IPS-15b (cell line): ENCODE results near the gene ELL2.

Source experiments
- H3K27me3 ChIP-seq: one replicate; pipeline ENCODE4 v1.6.1; 2013; ENCODE audit warnings: low read length; ENCODE audit not compliant: control insufficient read depth, insufficient read depth
- H3K36me3 ChIP-seq: one replicate; pipeline ENCODE4 v1.6.1; 2013; ENCODE audit warnings: low read length; ENCODE audit not compliant: control insufficient read depth, insufficient read depth
- H3K4me1 ChIP-seq: one replicate; pipeline ENCODE4 v1.6.1; 2013; ENCODE audit warnings: mild to moderate bottlenecking, low read length; ENCODE audit not compliant: control insufficient read depth, insufficient read depth
- H3K4me3 ChIP-seq: one replicate; pipeline ENCODE4 v1.5.1; 2013; ENCODE audit warnings: low read depth, low read length
- H3K9ac ChIP-seq: one replicate; pipeline ENCODE4 v1.6.1; 2013; ENCODE audit warnings: low read depth, mild to moderate bottlenecking, low read length
- H3K9me3 ChIP-seq: one replicate; pipeline ENCODE4 v1.6.1; 2013; ENCODE audit warnings: mild to moderate bottlenecking, low read length; ENCODE audit not compliant: control insufficient read depth, insufficient read depth

The ELL2 gene

DNA sequence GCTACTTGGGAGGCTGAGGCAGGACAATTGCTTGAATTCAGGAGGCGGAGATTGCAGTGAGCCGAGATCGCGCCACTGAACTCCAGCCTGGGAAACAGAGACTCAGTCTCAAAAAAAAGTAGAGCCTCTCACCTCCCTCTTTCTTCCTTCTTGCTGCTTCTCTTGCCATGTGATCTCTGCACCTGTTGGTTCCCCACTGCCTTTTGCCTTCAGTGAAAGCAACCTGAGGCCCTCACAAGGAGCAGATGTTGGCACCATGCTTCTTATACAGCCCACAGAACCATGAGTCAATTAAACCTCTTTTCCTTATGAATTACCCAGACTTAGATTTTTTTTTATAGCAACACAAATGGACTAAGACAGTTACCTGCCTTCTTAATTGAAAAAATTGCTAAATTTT is 93.5 kb downstream of the ELL2 start:
- no peaks in the 10 kb centered on the region for H3K27me3 ChIP-seq
- H3K4me1 ChIP-seq: no peaks in the 10 kb centered on the region

GRCh38 chr5:95866435-95867040 is 95.1 kb downstream of the ELL2 start:
- Histone ChIP-seq H3K9me3 (no peaks in the 10 kb centered on the region), H3K9ac (no peak overlapping the region), H3K27me3 (no peaks in the 10 kb centered on the region), H3K4me1 (no peaks in the 10 kb centered on the region), H3K36me3 (no peaks in the 10 kb centered on the region), H3K4me3 (no peak overlapping the region)

More for the DNA sequence above, 93.5 kb downstream of the ELL2 start:
- no peak overlapping the region for H3K9ac ChIP-seq
- H3K36me3 ChIP-seq: no peaks in the 10 kb centered on the region
- no peaks in the 10 kb centered on the region for H3K9me3 ChIP-seq
- H3K4me3 ChIP-seq: no peak overlapping the region

DNA sequence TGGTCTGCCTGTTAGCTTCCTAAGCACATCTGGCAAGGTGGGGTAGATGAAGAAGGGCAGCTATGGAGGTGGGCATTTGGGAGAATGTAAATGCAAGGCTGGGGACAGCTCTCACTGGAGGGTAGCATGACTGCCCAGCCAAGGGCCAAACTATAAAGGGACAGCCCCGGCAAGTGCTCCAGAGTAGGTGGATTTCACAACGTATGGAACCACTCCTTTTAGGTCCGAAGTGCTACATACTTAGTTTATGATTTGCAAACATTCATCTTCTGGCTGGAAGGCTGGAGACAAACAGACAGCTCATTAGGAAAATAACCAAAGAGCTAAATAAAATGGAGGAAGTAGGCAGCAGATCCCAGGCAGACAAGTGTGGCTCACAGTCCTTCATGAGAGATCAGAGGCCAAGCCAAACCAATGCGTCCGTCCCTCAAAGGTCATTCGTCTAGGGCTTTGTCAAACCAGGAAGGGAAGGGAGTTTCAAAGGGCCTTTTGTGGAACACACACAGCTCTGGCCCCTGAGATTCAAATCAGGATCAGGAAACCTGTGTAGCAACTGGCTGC is 96.6 kb downstream of the ELL2 start:
- no peak overlapping the region for H3K9ac ChIP-seq

DNA sequence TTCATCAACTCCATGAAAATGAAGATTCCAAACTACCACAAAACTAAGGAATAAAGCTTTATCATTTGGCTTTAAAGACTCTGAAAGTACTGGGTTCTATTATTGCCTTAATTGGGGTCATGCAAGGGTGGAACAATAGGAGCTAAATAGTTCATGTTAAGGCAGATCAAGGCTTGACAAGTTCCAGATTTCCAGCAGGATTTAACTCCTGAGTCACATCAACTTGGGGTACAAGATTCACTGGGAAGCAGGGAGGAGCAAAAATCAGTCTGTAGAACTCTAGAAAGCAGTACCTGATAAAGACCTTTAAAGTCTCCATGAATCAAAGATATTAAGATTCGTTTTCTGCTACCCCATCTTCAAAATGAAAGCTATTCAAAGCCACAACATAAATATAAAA is 97.2 kb downstream of the ELL2 start:
- Histone ChIP-seq H3K9me3 (no peaks in the 10 kb centered on the region), H3K27me3 (no peaks in the 10 kb centered on the region), H3K9ac (no peak overlapping the region), H3K4me1 (peaks cover under 1% of the 10 kb centered on the region), H3K4me3 (no peak overlapping the region), H3K36me3 (no peaks in the 10 kb centered on the region)

More for the DNA sequence above, 96.6 kb downstream of the ELL2 start:
- H3K9me3 ChIP-seq: no peaks in the 10 kb centered on the region
- no peaks in the 10 kb centered on the region for H3K4me1 ChIP-seq
- no peaks in the 10 kb centered on the region for H3K27me3 ChIP-seq
- H3K36me3 ChIP-seq: no peaks in the 10 kb centered on the region
- H3K4me3 ChIP-seq: no peak overlapping the region

DNA sequence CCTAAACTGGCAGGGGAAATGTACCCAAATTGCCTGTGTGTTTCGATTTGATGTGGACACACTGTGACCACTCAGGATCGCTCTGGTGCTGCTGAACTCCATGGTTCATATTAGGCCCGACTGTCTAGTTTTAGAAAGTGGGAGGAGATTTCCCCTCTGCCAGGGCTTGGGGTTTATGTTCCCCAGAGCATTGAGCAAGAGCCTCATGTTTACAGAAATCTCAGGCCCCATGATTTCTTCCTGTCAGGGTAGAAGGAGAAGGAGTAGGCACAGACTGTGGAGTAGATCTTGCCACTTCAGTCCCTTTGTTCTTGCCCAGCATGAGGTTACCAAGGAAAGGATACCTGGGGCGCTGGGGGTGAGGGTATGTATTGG is 98.3 kb downstream of the ELL2 start:
- no peaks in the 10 kb centered on the region for H3K9me3 ChIP-seq
- H3K4me3 ChIP-seq: no peak overlapping the region
- no peaks in the 10 kb centered on the region for H3K36me3 ChIP-seq
- peaks cover 7% of the 10 kb centered on the region for H3K4me1 ChIP-seq
- peaks cover 3% of the 10 kb centered on the region for H3K27me3 ChIP-seq
- no peak overlapping the region for H3K9ac ChIP-seq

DNA sequence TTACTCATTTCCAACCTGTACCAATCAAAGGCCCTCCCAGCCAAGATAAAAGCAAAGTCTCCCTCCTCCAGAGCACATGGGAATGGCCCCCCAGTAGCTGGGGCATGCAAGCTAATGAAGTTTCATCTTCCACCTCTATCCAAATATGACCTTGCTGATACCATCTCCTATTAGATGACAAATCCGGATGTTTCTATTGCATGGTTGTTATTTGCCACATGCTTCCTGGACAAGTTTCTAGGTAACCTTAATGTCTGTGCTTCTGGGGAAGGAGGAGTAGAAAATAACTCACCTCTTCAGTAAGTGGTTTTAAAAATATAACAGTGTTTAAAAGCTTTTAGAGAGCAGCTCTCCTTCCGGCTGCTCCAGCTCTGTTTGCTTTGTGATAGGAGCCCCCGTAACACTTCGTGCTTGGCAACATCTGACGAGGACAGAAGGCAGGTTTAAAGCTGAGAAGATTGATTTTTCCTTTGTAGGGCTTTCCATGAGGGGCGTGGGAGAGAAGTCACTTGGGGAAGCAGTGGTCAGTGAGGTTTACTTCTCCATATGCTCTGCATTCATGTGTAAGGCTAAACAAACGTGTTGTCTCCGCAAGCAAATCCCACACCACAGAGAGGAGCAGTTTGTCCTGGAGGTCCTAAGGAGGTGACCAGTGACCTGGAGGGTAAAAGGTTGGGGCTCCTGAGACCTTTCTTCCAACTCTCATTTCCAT is 98.8 kb downstream of the ELL2 start:
- Histone ChIP-seq H3K4me3 (no peak overlapping the region), H3K36me3 (no peaks in the 10 kb centered on the region), H3K9me3 (no peaks in the 10 kb centered on the region), H3K9ac (no peak overlapping the region), H3K4me1 (peaks cover 7% of the 10 kb centered on the region), H3K27me3 (peaks cover 3% of the 10 kb centered on the region)

DNA sequence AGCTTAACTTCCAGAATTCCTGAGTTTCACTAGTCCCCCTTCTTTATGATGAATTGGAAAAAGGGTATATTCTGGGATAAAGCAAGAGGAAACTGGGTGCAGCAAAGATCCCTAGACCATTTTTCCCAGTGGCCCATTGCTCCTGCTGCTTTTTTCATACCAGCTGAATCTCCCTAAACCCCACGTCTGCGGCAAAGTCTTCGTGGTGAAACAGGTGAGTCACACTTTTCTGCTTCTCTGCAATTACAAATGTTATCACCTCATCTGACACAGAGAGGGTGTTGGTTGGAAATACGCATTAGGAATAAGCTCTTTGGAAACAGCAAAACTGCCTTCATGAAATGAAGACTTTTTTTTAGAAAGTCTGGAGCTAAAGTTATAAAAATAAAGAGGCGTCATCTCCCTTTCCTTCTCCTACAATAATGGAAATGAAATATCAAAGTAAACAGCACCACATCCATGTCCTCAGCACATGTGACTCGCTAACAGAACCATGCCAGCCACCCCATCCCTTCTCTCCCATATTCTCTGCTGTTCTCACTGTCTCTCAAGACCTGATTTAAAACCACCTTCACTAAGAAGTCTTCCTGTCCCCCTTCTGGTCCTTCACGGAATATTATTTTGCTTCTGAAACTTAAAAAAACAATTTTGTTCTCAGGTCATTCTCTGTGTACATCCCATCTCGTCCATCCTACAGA is 99.6 kb downstream of the ELL2 start:
- Histone ChIP-seq H3K27me3 (peaks cover 3% of the 10 kb centered on the region), H3K4me3 (no peak overlapping the region), H3K4me1 (peaks cover 7% of the 10 kb centered on the region), H3K36me3 (no peaks in the 10 kb centered on the region), H3K9me3 (no peaks in the 10 kb centered on the region), H3K9ac (no peak overlapping the region)

- Histone ChIP-seq H3K9ac (no peak overlapping the region), H3K4me1 (peaks cover 7% of the 10 kb centered on the region), H3K9me3 (no peaks in the 10 kb centered on the region), H3K27me3 (peaks cover 3% of the 10 kb centered on the region), H3K4me3 (no peak overlapping the region), H3K36me3 (no peaks in the 10 kb centered on the region)
Measured at GRCh38 chr5:95861221-95861863, 100.3 kb downstream of the ELL2 start.

- Histone ChIP-seq H3K4me3 (no peak overlapping the region), H3K4me1 (peaks cover 7% of the 10 kb centered on the region), H3K36me3 (no peaks in the 10 kb centered on the region), H3K9ac (no peak overlapping the region), H3K27me3 (peaks cover 3% of the 10 kb centered on the region), H3K9me3 (no peaks in the 10 kb centered on the region)
Measured at GRCh38 chr5:95859661-95860060, 102.0 kb downstream of the ELL2 start.

GRCh38 chr5:95858661-95859595 is 102.7 kb downstream of the ELL2 start:
- H3K4me1 ChIP-seq: peaks cover 7% of the 10 kb centered on the region
- H3K9ac ChIP-seq: no peak overlapping the region
- peak overlapping the region; percentile 43 for H3K4me3 ChIP-seq
- H3K36me3 ChIP-seq: no peaks in the 10 kb centered on the region
- H3K27me3 ChIP-seq: peaks cover 3% of the 10 kb centered on the region
- H3K9me3 ChIP-seq: no peaks in the 10 kb centered on the region

GRCh38 chr5:95858023-95858461 is 103.6 kb downstream of the ELL2 start:
- peaks cover 3% of the 10 kb centered on the region for H3K27me3 ChIP-seq
- H3K9me3 ChIP-seq: no peaks in the 10 kb centered on the region
- H3K9ac ChIP-seq: no peak overlapping the region
- no peaks in the 10 kb centered on the region for H3K36me3 ChIP-seq
- no peak overlapping the region for H3K4me3 ChIP-seq
- peaks cover 7% of the 10 kb centered on the region for H3K4me1 ChIP-seq
